GM21786 (cell line): ENCODE measurements around the gene WIPF3.
A peak's percentile ranks its signal among the peaks of the same experiment; 100 is the strongest.

Experiments
- ATAC-seq: cut with Tn5 transposase; IDR thresholded peaks from one replicate; pipeline ENCODE4 v1.9.1; 2021; ENCODE audit not compliant: unreplicated experiment

Gene WIPF3

GRCh38 chr7:29900745-29901144 is 94.4 kb downstream of the WIPF3 start:
- ATAC-seq, result no peak

- no peak for ATAC-seq
Measured at GRCh38 chr7:29906200-29907022, 100.1 kb downstream of the WIPF3 start.

DNA sequence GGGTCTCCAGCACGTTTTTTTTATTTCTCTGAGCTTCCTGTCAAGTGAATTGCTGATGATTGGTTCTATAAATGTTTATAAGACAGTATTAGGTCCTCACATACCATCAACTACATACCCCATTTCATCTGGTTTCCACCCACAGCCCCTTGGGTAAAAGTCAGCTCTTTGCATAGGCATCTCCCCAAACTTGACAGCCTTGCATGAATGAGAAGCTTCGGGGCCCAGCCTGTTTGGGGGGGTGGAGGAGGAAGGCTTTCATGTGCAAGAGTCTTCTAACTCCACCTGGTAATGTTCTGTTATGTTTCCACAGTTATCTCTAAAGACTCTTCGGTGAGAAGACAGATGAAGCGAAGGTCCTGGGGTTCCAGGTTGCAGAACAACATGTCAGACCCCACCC is 107.9 kb downstream of the WIPF3 start:
- ATAC-seq, result no peak

- ATAC-seq, result no peak
Measured at GRCh38 chr7:29915481-29916215, 109.3 kb downstream of the WIPF3 start.

DNA sequence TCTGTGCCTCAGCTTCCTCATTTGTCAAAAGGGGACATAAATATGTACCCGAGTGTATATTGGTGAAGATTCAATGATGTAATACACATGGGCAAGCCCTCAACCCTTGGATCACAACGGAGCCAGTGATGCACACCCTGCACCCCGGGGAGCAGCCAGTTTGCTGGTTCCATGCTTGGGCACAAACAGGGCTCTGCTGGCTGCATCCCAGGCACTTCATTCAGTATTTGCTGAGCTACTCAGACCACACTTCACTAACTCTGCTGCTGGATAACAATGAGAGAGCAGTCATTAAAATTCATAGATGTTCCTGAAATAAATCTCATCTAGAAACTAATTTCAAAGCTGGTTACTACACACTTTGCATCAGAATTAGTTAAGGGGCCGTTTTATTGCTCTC is 111.3 kb downstream of the WIPF3 start:
- ATAC-seq, result no peak

- no peak for ATAC-seq
Measured at GRCh38 chr7:29918850-29919249, 112.5 kb downstream of the WIPF3 start.

GRCh38 chr7:29919790-29920189 is 113.5 kb downstream of the WIPF3 start:
- ATAC-seq, result no peak

DNA sequence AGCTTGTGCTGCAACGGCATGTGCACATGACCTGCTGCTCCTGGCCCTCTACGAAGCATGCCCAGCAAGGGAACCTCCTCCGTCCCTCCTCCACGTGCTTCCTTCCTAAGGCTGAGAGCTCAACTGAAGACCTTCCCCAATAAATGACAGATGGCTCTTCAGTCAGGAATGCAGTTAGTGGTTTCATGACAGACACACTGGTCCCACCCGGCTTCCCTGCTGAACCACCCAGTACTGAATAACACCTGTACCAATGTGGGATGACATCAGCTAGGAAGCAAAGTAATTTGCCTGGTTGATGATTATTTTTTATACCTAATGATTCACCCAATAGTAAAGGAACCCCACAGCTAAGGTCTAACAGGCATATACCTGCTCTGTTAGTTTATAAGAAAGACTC is 114.2 kb downstream of the WIPF3 start:
- no peak for ATAC-seq

DNA sequence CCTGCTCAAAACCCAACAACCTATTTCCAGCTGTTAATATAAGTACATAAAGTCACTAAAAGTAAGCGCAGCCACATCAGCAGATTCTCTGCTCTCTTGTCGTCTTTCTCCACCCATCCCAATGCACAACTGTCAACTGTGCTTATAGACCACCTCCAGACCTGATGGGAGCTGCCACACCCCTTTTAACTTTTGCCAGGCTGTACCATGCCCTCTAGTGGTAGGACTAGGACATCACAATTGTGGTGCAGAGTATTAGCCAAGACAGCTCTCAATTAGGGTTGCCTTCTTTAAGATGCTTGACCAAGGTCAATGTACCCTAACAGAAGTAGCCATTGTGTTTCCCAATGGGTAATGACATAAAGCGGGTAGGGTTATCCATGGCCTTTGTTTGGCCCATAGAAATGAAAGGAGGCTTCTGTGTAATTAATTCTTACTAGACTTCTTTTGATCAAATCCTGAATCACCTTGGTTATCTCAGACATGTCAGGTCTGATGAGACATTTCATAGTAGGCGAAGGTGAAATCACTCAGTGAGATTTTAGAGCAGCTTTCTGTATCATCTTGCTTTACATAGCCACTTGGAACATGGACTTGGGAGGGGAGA is 115.2 kb downstream of the WIPF3 start:
- ATAC-seq, result peak; percentile 89

GRCh38 chr7:29922921-29923700 is 116.8 kb downstream of the WIPF3 start:
- ATAC-seq, result no peak

GRCh38 chr7:29924006-29924405 is 117.7 kb downstream of the WIPF3 start:
- no peak for ATAC-seq

DNA sequence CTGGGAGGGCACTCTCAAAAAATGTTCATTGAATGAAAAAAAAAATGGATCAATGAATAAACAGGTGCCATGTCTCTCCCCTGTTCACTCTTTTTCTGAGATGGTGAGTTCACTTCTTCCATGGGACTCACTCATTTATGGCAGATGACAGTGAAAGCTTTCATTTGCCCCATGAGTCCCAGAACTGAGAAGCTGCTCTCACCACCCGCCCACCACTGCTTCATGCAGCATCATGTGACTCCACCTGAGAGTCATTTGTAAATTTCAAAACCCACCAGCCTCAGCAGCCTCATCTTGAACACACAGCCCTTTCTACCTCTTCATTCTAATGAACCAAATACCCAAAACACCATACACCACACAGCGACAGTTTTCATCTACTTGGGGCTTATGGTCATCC is 118.4 kb downstream of the WIPF3 start:
- ATAC-seq, result no peak

DNA sequence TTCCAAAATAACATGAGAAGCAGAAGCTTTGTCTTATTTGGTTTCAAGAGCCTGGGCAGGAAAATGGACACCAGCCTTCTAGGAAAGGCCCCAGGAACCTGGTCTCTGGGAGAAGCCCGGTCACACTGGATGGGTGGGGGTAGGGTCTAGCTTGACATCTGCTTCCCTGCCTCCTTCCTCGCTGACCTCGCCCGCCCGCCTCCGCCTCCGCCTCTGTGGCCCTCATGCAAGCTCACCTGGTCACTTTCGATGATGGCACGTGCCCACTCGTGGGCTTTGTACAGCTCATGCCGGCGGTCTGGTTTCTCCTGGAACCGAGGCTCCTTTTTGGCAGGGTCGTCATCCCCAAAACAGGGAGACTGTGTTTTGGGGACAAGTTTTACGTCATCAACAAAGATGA is 119.9 kb downstream of the WIPF3 start:
- ATAC-seq, result no peak

DNA sequence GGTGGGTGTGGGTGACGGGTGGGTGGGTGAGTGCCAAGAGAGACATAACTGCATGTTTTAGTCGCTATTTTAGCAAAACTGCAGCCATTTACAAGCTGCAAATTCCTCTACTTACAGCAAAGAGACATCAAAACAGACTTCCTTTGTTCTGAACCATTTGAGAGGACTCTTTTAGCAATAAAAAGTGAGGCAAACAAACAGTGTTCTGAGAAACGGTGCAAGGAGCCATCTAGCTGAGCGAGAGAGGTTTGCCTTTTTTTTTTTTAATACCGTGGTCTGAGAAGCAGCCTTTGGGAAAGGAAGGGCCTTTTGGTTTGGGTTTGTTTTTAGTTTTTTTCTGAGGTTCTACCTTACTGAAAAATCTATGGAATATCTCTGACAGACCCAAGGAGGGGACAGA is 120.4 kb downstream of the WIPF3 start:
- no peak for ATAC-seq

DNA sequence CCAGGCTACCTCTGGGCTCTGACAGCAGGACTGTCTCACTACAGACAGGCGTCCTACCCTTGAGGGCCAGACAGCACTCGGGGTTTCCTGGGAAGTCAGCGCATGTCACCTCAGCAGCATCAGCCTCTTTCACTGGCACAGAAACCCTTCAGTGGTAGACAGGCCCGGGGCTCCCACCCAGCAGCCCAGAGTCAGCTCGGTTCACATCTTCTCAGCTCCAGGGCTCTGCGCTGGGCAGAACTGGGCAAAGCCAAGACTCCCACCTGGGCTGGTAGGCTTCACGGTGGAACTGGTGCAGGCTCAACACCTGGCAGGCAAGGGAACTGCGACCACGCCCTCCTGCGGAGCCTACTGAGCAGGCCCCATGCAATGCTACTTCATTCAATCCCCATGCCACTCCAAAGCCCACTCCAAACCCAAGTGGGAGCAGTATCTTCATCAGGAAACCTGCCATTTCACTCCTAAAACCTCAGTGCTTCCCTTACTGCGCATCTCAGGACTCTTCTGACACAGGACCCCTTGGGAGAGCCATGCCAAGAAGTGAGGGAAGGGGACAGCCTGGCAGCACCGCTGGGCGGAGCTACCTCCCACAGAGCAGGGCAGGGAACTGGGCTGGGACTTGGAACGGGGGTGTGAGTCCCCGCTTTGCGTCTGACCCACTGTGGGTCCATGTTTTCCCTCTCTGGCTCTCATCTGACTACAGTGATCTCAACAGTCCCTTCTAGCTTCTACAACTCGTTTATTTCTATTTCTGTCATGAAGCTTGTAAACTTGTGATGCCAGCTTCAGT is 122.9 kb downstream of the WIPF3 start:
- ATAC-seq, result no peak

- no peak for ATAC-seq
Measured at GRCh38 chr7:29935111-29935510, 128.8 kb downstream of the WIPF3 start.

- no peak for ATAC-seq
Measured at GRCh38 chr7:29937132-29937531, 130.8 kb downstream of the WIPF3 start.

DNA sequence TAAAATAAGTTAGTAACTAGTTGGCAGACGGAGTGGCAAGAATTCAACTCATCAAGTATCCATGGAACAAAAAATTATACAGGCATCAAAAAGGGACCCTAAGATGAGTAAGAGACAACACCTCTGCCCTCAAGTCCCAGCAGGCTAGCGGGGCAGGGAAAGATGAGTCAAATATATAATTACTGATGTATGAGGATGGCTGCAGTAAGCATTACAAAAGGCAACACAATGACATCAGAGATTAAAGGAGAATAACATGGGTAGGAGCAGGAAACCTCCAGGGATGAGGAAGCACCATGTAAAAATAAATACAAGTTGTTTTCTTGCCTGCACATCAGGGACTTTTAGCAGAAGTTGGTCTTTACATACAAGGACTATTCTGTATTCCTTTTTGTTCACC is 133.9 kb downstream of the WIPF3 start:
- ATAC-seq, result no peak

GRCh38 chr7:29945259-29945809 is 139.0 kb downstream of the WIPF3 start:
- no peak for ATAC-seq
